ENCODE data around the gene ABCC1.

The ABCC1 gene

GRCh38 chr16:15961060-15961511, 11.7 kb downstream of the ABCC1 start:
- TF ChIP-seq SP1 (IDR thresholded peaks at IDR 0.05): no peak
- TF ChIP-seq CTBP1 (IDR thresholded peaks at IDR 0.05; ENCODE audit: borderline replicate concordance): no peak
- TF ChIP-seq SUZ12 (IDR thresholded peaks at IDR 0.05): no peak
- no peak for TF ChIP-seq HDGF (IDR thresholded peaks at IDR 0.05; ENCODE audit: borderline replicate concordance)
- no peak for TF ChIP-seq TARDBP (IDR thresholded peaks at IDR 0.05)
- ChIA-PET POLR2A (no interaction called here), CTCF (no interaction called here)
- DNase-seq (ENCODE audit: extremely low spot score): no peak

GRCh38 chr16:15961571-15962090, 12.2 kb downstream of the ABCC1 start:
- ChIA-PET POLR2A (no interaction called here), CTCF (no interaction called here)
- DNase-seq (ENCODE audit: extremely low spot score): no peak
- TF ChIP-seq L3MBTL2 (conservative IDR thresholded peaks at IDR 0.05): no peak
- no peak for TF ChIP-seq LEF1 (IDR thresholded peaks at IDR 0.05; ENCODE audit: borderline replicate concordance)
- TF ChIP-seq BHLHE40 (IDR thresholded peaks at IDR 0.05; ENCODE audit: borderline replicate concordance): no peak
- TF ChIP-seq NFRKB (IDR thresholded peaks at IDR 0.05): no peak
- no peak for TF ChIP-seq HDGF (IDR thresholded peaks at IDR 0.05; ENCODE audit: borderline replicate concordance)
- TF ChIP-seq FOXA1 (IDR thresholded peaks at IDR 0.05): no peak
- no peak for TF ChIP-seq FOXM1 (IDR thresholded peaks at IDR 0.05; ENCODE audit: borderline replicate concordance)
- no peak for TF ChIP-seq ELF4 (IDR thresholded peaks at IDR 0.05)
- TF ChIP-seq FOXK2 (IDR thresholded peaks at IDR 0.05): no peak
- no peak for TF ChIP-seq ZNF384 (IDR thresholded peaks at IDR 0.05)

- TF ChIP-seq PKNOX1 (IDR thresholded peaks at IDR 0.05) (no peak), FOXK2 (IDR thresholded peaks at IDR 0.05) (no peak), TARDBP (IDR thresholded peaks at IDR 0.05) (no peak), FOXA1 (IDR thresholded peaks at IDR 0.05) (no peak), ZNF384 (IDR thresholded peaks at IDR 0.05) (no peak), CTBP1 (IDR thresholded peaks at IDR 0.05; ENCODE audit: borderline replicate concordance) (no peak), SP1 (IDR thresholded peaks at IDR 0.05) (no peak), HDGF (IDR thresholded peaks at IDR 0.05; ENCODE audit: borderline replicate concordance) (no peak), SUZ12 (IDR thresholded peaks at IDR 0.05) (no peak), BHLHE40 (IDR thresholded peaks at IDR 0.05; ENCODE audit: borderline replicate concordance) (no peak), LEF1 (IDR thresholded peaks at IDR 0.05; ENCODE audit: borderline replicate concordance) (no peak), ELF4 (IDR thresholded peaks at IDR 0.05) (no peak), ARNT (IDR thresholded peaks at IDR 0.05) (no peak)
- no peak for DNase-seq (ENCODE audit: extremely low spot score)
- CTCF ChIA-PET: no interaction called here
- POLR2A ChIA-PET: no interaction called here
Measured at GRCh38 chr16:15963307-15963910, 14.0 kb downstream of the ABCC1 start.

- CTCF ChIA-PET: no interaction called here
- DNase-seq (ENCODE audit: extremely low spot score): no peak
- TF ChIP-seq TARDBP (IDR thresholded peaks at IDR 0.05) (no peak), CTBP1 (IDR thresholded peaks at IDR 0.05; ENCODE audit: borderline replicate concordance) (no peak), HDGF (IDR thresholded peaks at IDR 0.05; ENCODE audit: borderline replicate concordance) (no peak), SP1 (IDR thresholded peaks at IDR 0.05) (no peak), ZNF384 (IDR thresholded peaks at IDR 0.05) (no peak; the same call in none of the 2 replicates), ELF4 (IDR thresholded peaks at IDR 0.05) (no peak), FOXA1 (IDR thresholded peaks at IDR 0.05) (no peak), LEF1 (IDR thresholded peaks at IDR 0.05; ENCODE audit: borderline replicate concordance) (no peak), FOXK2 (IDR thresholded peaks at IDR 0.05) (no peak), NFRKB (IDR thresholded peaks at IDR 0.05) (no peak)
- POLR2A ChIA-PET: interaction anchor here (1.8 kb wide), 1 partner anchor 78 kb away, joined by 5 read pairs; the partner anchor contains the start of gene CEP20
Measured at GRCh38 chr16:15966420-15966819, 17.0 kb downstream of the ABCC1 start.

- TF ChIP-seq SP1 (IDR thresholded peaks at IDR 0.05): no peak
- POLR2A ChIA-PET: interaction anchor here (1.8 kb wide), 1 partner anchor 79 kb away, joined by 5 read pairs; the partner anchor contains the start of gene CEP20
- DNase-seq (ENCODE audit: extremely low spot score): no peak
- CTCF ChIA-PET: interaction anchor here (1.2 kb wide), 1 partner anchor 79 kb away, joined by 3 read pairs; no protein-coding TSS in a partner anchor
Measured at GRCh38 chr16:15966836-15967546, 17.6 kb downstream of the ABCC1 start.

GRCh38 chr16:15967655-15968315, 18.4 kb downstream of the ABCC1 start:
- ChIA-PET CTCF (interaction anchor here (1.2 kb wide), 1 partner anchor 78 kb away, joined by 3 read pairs; no protein-coding TSS in a partner anchor), POLR2A (interaction anchor here (1.8 kb wide), 1 partner anchor 79 kb away, joined by 5 read pairs; the partner anchor contains the start of gene CEP20)
- TF ChIP-seq TARDBP (IDR thresholded peaks at IDR 0.05) (no peak), ELF4 (IDR thresholded peaks at IDR 0.05) (no peak), FOXK2 (IDR thresholded peaks at IDR 0.05) (no peak), L3MBTL2 (conservative IDR thresholded peaks at IDR 0.05) (no peak), CTBP1 (IDR thresholded peaks at IDR 0.05; ENCODE audit: borderline replicate concordance) (no peak), ARNT (IDR thresholded peaks at IDR 0.05) (no peak), BHLHE40 (IDR thresholded peaks at IDR 0.05; ENCODE audit: borderline replicate concordance) (no peak), SUZ12 (IDR thresholded peaks at IDR 0.05) (no peak), FOXM1 (IDR thresholded peaks at IDR 0.05; ENCODE audit: borderline replicate concordance) (no peak), SP1 (IDR thresholded peaks at IDR 0.05) (no peak), FOXA1 (IDR thresholded peaks at IDR 0.05) (no peak), PKNOX1 (IDR thresholded peaks at IDR 0.05) (no peak), LEF1 (IDR thresholded peaks at IDR 0.05; ENCODE audit: borderline replicate concordance) (no peak), NFRKB (IDR thresholded peaks at IDR 0.05) (no peak), HDGF (IDR thresholded peaks at IDR 0.05; ENCODE audit: borderline replicate concordance) (no peak), ZNF384 (IDR thresholded peaks at IDR 0.05) (no peak)
- no peak for DNase-seq (ENCODE audit: extremely low spot score)

Data from HEK293T (cell line).